Measurements from ENCODE around the gene ACSL1.
"Not testable (repeated sequence)": the region's sequence is repeated elsewhere in the genome, so short reads cannot be mapped to it uniquely, and the experiment has no call there.

The ACSL1 gene

GRCh38 chr4:184839075-184839399, 13.3 kb upstream of the ACSL1 start:
- DNase-seq, result not testable (repeated sequence)

DNA sequence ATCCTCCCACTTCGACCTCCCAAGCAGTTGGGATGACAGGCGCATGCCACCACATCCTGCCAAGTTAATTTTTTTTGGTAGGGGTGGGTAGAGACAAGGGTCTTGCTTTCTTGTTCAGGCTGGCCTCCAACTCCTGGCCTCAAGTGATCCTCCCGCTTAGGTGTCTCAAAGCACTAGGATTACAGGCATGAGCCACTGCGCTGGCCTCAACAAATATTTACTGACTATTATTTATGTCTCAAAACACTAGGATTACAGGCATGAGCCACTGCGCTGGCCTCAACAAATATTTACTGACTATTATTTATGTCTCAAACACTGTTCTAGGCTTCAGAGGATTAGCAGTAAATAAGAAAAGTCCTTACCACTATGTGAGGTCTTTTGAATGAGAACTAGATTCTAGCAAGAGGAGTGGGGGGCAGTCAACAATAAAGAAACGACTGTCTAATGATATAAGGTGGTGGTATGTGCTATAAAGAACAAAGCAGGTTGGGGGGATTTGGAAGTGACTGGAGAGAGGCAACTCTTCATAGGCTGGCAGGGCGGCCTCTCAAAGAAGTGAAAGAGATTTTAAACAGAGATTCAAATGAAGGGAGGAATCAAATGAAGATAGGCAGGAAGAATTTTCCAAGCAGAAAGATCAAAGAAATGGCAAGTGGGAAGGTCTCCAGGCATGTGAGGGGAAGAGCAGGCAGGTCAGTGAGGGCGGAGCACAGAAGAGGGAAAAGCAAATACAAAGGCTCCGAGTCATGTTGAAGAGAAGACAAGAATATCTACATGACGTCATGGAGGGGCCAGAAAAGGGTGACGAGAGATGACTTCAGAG, 12.7 kb upstream of the ACSL1 start:
- DNase-seq, result no peak

DNA sequence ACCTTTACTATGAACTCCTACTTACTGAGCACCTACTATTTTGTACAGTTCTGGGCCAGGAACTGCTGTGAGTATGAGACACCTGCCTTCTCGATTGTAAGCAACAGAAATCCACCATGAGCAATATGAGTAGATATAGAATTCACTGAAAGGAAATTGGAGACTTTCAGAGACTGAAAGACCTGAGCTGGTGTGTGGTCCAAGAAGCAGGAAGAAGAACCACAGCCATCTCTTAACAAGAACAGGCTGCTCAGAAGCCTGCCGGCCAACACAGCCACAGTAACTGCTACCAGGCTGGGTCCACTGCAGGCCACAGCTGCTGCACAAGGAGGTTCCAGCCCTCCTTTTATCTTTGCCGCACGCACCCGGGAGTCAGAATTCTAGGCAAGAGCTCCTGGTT, 10.8 kb upstream of the ACSL1 start:
- no peak for DNase-seq

GRCh38 chr4:184833046-184833838, 7.5 kb upstream of the ACSL1 start:
- no peak for DNase-seq

- no peak for DNase-seq
Measured at GRCh38 chr4:184831153-184831552, 5.4 kb upstream of the ACSL1 start.

GRCh38 chr4:184826691-184827270, 1.0 kb upstream of the ACSL1 start:
- DNase-seq, result peak; percentile 32

GRCh38 chr4:184825141-184825895, 450 bp downstream of the ACSL1 start:
- no peak for DNase-seq

GRCh38 chr4:184824776-184825084, 1.0 kb downstream of the ACSL1 start:
- DNase-seq, result no peak

GRCh38 chr4:184824081-184824775, 1.5 kb downstream of the ACSL1 start:
- no peak for DNase-seq

DNA sequence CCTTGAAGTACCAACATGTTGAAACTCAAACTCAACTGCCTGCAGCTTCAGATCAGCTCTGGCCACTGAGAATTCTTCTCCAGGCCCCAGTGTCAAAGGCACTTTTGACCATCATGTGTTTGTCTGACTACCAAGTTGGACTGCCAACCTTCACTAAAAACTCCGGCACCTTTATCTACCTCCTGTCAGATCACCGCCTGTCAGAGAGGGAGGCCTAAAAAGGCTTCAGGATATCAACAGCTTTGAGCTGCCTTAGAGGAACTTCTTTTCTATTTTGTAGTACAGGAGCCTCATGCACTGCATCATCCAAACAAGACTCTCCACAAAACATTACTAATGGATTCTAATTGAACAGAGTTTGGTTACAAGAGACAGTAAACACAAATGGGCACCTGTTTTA, 2.8 kb downstream of the ACSL1 start:
- DNase-seq, result no peak

DNA sequence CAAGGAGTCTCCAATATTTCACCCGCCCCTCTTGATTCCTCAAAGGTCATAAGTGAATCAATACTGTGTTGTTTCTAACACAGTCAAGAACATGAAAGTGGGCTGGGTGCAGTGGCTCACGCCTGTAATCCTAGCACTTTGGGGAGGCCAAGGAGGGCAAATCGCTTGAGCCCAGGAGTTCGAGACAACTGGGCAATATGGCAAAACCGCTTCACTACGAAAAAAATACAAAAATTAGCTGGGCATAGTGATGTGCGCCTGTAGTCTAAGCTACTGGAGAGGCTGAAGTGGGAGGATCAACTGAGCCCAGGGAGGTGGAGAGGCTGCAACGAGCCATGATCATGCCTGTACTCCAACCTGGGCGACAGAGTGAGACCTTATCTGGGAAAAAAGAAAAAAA, 3.4 kb downstream of the ACSL1 start:
- no peak for DNase-seq

GRCh38 chr4:184821242-184821641, 4.5 kb downstream of the ACSL1 start:
- no peak for DNase-seq

DNA sequence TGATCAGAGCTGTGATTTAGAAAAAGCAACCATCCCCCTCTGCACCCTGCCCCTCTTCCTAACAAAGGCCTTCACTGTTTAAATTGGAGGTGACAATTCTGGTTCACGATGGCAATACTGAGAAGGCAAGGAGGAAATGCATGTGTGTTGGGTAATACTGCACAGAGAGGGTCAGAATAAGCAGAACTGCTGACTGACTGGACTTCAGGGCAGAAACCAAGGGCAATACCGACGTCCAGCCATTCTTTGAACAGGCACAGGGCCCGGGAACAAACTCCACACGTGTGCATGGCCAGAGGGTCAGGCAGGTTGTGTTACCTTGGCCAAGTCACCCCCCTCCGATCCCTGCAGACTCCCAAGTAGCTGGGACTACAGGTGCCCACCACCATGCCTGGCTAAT, 6.0 kb downstream of the ACSL1 start:
- DNase-seq, result no peak

DNA sequence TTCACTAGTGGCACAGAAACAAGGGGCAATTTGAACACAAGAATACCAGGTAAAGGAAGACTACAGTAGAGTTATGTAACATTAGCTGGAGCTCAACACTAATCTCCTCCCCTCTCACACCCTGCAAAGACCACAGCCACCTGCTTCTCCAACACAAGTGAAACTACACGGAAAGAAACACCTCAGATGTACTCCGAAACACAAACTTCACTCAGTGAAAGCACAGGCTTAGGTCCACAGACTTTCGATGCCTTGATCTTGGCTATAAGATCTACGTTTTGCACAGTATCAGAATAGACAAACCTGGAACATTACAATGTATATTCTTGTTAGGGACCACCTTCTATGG, 7.6 kb downstream of the ACSL1 start:
- DNase-seq, result no peak

DNA sequence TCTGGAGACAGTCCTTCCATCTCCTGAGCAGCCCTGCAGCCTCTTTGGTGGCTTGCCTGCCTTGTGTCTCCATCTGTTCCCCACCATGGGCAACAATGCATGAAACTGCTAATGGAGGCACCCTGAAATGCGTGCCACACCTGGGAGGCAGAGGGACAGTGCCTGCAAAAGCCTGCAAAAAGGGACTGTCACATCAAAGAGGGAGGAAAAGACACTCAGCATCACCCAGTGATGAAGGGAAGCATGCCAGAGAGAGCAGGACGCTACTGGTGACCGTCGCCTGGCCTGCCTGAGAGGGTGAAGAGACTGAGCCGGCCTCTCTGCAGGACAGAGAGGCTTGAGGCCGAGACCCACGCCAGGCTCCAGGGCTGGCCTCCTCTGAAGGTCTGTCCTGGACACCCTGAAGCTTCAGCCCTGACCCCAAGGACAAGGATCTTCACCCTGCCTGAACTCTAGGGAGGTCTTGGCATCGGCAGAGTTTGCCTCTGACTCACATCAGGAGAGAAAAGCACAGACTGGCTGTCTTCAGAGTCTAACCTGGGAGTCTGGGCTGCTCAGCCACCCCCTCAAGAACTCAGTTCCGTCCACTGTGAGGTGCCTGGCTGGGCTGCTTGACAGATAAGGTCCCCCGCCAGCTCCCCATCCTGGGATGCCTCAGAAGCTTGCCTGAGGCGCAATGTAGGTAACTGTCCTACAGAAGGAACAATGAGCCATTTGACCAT, 8.1 kb downstream of the ACSL1 start:
- no peak for DNase-seq

DNA sequence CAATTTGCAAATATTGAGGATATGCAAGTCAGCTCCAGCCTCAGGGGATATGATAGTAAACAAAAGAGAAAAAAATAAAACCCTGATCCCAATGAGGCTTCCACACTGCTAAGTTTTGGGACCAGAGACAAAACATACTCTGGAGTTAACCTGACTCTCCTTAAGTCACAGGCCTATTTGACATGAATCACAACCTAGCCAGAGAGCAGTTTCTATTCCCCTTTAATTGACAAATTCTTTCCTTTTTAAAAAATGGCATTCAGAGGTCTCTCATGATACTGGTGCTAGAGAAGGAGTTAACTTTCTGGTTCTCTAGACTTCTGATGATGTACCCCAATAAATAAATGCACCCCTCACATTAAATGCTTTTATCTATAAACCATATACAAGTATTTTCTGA, 8.8 kb downstream of the ACSL1 start:
- DNase-seq, result no peak

DNA sequence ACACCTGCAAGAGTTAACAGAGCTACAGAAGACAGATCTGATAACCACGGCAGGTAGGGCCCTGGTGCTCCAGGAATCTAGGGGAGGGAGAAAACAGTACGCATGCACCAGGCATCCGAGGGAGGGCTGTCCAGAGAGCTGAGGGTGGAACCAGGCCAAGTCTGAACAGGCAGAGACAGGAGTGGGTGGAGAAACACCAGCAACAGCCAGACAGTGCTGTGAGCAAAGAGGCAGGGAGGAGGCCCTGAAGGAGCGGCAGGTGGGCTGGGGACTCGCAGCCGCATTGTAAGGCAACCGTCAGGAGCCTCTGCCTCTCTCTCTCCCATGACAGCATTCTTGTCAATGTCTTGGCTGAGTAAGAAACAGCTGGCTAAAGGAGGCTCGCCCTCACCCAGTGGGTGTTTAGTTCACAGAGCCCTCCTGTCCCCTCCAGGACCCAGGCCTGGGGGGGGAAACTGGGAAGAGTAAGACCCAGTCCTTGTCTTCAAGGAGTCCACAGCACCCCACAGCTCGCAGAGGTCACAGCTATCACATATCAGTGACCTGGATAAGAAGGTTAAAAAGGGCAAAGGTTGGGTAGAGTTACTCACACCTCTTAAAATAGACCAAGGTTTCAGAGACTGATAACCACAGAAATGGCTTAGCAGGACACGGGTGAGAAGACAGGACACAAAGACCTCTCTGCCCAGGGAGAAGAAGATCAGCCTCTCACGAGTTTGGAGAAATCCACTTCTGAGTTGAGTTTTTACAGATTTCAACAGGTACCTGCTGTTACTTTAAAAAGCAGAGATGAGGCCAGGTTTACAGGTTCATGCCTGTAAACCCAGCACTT, 10.5 kb downstream of the ACSL1 start:
- DNase-seq, result peak; percentile 88

GRCh38 chr4:184814686-184815045, 11.1 kb downstream of the ACSL1 start:
- DNase-seq, result no peak

DNA sequence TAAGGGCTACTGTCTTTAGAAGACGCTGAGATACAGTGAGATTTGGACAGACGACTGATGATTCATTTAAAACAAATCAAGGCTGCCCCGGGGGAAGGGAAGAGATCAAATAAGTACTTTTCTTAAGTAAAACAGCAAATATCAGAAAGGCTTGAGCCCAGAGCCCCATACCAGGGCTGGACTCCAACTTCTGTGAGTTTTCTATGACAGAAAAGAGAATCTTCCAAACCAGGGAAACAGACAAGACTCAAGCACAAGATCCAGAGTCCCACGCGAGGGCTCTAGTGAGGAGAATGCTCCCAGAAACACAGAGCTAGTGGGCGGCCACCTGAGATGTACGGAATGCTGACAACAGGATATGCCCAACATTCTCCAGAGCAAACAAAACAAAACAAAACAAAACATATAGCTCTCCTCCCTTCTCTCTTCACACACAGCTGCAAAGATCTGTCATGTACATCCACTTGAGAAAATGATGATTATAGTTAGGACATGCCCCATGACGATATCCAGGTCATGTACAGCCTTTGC, 13.1 kb downstream of the ACSL1 start:
- DNase-seq, result no peak

DNA sequence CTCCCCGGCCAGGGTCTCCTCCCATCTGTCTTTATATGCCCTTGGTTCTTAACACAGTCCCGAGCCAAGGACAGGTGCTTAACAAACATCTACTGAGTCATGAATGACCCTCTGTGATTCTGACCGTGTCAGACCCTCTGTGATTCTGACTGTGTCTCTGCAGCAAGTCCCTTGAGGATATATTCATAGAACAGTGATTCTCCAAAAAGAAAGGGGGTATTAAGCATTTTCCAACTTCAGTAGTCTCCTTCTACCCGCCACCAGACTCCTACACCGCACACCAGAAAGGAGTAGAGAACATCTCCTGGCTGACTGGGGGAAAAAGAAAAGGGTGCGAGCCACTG, 13.6 kb downstream of the ACSL1 start:
- DNase-seq, result no peak

DNA sequence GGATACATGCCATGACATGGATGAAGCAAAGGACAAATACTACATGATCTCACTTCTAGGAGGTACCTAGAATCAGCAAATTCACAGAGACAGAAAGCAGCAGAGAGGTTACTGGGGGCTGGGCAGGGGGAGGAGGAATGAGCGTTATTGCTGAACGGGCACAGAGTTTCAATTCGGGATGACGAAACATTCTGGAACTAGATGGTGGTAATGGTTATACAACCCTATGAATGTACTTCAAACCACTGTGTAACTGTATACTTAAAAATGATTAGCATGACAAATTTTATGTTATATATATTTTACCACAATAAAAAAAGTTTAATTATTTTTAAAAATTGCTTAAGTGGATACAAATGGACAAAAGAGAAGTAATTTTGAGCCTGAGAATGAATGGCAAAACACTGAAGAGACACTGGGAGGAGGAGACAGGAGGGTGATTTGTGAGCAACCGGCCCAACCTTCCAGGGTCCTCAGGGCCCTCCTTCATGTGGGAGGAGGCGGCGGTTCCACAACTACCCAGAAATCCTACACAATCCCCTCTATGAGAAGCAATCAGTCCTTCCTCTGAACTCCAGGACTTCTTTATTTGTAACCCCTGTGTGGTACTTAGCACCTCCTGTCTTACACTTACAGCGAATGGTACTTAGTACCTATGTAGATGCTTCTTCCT, 14.1 kb downstream of the ACSL1 start:
- DNase-seq, result no peak

Measured in NCI-H1105 treated with DMSO at 0.1 percent for 48 hours (cell line).